ENCODE measurements around the gene SCGB1D1.

SCGB1D1 gene

GRCh38 chr11:62190011-62190410 is at the start of gene SCGB1D1:
Gene SCGB1D1 (plus strand): TSS chr11:62190216. CDS start chr11:62190285, 69 bp downstream.
- DNase-seq, result no peak

GRCh38 chr11:62140304-62141110 is 49.5 kb upstream of the SCGB1D1 start:
- DNase-seq, result no peak

- DNase-seq, result no peak
Observed at GRCh38 chr11:62141111-62142042, 48.6 kb upstream of the SCGB1D1 start.

DNA sequence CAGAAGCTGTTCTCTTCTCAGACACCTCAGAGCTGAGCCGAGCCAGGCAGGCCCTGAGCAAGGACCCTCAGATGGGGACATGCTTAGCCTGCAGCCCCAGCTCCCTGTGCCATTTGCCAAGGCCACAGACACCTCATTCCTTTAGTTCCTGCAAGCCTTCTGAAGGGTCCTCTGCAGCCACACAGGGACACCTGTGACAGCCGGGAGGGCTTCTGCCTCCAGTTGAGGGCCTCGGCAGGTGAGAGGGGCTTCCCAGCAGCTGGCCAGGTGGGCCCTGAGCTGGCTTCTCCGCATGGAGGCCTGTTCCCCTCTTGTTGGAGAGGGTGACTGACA is 48.0 kb upstream of the SCGB1D1 start:
- DNase-seq, result no peak

DNA sequence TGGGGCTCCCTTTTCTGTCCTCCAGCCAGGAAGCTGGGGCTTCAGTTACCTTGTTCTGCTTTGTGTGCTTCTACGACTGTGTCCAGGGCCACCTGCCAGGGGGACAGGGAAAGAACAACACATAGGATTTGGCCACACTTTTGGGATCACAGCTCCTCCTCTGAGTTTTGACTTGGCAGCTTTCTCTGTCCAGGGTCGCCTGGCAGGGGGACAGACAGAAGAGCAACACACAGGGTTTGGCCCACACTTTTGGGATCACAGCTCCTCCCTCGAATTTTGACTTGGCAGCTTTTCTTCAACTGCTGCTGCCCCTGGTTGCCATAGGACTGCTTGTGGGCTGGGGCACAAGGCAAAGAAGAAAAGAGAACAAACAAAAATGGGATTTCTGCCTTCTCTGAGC is 47.1 kb upstream of the SCGB1D1 start:
- DNase-seq, result no peak

DNA sequence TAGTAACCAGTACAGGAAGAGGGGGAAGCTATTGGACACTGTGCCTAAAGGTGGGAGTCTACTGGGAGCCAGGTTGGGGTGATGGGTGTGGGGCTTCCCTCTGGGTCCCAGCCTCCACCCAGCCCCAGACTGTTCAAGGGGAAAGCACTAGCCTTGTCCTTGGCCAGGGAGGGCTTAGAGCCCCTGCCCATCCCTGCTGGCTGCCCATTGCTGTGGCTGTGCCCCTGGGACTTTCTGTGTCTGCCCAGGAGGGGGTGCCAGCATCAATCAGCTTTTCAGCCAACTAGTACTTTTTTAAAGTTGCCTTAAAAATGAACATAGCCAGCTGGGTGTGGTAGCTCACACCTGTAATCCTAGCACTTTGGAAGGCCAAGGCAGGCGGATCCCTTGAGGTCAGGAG is 46.3 kb upstream of the SCGB1D1 start:
- DNase-seq, result no peak

GRCh38 chr11:62144641-62145255 is 45.3 kb upstream of the SCGB1D1 start:
- DNase-seq, result no peak

DNA sequence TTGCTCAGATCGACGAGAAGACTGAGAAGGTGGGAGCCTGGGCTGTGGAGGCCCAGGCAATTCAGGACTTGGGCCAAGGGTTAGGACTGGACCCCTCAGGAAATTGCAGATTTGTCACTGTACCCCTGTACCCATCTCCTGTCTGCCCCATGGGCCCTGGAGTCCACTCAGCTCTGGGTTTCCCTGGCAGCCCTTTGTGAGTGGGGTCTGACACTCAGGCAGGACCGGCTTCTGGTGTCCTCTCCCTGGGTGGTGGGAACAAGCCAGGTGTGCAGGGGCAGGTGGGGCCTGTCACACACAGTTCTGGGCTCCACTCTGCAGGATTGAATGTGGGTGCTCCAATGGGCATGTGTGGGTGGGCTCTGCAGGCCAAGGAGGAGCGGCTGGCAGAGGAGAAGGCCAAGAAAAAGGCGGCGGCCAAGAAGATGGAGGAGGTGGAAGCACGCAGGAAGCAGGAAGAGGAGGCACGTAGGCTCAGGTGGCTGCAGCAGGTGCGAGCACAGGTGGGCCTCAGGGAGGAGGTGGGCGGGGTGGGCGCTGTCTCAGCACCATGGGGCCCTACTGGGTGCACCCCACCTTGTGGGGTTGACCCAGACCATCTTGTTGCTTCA is 44.6 kb upstream of the SCGB1D1 start:
- no peak for DNase-seq

GRCh38 chr11:62146476-62147200 is 43.4 kb upstream of the SCGB1D1 start:
- DNase-seq, result no peak

GRCh38 chr11:62147545-62147944 is 42.5 kb upstream of the SCGB1D1 start:
- no peak for DNase-seq

DNA sequence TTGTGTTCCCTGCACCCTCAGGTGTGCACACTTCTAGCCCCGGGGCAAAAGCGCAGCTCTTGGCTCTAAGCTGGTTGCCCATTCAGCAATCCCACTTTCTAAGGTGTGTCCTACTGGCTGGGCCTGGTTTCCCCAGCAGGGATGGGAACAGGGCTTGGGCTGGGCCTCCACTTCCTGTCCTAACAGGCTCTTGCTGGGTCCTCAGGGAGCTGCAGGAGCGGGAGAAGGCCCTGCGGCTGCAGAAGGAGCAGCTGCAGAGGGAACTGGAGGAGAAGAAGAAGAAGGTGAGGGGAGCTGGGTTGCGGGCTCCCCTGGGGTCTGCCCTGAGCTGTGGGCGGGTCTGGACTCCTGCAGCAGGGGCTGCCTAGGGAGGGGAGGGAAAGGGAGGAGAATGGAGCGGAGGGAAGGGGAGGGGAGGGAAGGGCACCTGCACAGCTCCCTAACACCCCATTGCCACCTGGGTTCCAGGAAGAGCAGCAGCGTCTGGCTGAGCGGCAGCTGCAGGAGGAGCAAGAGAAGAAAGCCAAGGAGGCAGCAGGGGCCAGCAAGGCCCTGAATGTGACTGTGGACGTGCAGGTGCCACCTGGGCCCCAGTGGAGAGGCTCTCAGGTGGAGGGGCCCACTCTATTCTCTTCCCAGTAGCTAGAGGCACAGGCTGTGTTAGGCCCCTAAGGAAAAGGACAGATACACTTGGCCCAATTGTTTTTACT is 41.6 kb upstream of the SCGB1D1 start:
- DNase-seq, result no peak

DNA sequence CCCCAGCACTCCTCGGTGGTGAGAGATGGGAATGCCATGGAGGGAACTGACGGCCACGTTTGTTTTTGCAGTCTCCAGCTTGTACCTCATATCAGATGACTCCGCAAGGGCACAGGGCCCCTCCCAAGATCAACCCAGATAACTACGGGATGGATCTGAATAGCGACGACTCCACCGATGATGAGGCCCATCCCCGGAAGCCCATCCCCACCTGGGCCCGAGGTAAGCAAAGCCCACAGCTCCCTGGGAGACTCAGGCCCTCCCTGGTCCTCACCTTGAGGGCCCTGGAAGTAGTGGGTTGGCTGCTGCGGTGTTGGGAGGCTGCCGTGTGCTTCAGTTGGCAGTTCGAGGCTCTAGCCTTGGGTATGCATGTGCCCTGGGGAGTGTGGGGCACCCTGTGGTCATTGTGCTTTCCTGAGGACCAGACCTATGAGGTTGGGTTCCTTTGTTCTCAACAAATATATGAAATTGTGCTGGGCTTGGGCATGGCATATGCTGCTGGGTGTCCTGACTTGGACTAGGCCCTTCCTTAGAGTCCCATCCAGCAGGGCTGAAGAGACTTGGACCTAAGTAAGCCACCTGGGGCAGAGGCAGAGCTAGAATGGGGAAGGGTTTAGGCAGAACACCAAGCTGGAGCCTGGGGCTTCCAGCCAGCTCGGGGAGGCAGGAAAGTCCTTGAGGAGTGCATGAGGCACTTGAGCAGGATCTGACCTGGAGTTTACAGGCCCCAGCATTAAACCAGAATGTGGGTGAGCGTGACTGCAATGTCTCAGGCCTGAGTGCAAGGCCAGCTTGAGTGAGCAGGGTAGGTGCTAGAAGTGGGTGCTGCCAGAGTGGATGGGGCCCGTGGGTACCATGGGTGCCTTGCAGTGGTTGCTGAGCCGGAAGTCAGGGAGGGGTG is 39.8 kb upstream of the SCGB1D1 start:
- DNase-seq, result no peak

GRCh38 chr11:62150887-62151736 is 38.9 kb upstream of the SCGB1D1 start:
- DNase-seq, result no peak

DNA sequence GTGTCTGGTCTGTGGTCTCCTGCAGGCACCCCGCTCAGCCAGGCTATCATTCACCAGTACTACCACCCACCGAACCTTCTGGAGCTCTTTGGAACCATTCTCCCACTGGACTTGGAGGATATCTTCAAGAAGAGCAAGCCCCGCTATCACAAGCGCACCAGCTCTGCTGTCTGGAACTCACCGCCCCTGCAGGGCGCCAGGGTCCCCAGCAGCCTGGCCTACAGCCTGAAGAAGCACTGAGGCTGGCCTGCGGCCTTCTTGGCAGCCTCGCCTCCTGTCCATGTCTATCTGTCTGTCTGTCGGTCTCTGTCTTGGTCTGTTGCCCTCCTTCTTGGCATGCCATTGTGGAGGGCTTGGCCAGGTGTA is 38.3 kb upstream of the SCGB1D1 start:
- DNase-seq, result no peak

DNA sequence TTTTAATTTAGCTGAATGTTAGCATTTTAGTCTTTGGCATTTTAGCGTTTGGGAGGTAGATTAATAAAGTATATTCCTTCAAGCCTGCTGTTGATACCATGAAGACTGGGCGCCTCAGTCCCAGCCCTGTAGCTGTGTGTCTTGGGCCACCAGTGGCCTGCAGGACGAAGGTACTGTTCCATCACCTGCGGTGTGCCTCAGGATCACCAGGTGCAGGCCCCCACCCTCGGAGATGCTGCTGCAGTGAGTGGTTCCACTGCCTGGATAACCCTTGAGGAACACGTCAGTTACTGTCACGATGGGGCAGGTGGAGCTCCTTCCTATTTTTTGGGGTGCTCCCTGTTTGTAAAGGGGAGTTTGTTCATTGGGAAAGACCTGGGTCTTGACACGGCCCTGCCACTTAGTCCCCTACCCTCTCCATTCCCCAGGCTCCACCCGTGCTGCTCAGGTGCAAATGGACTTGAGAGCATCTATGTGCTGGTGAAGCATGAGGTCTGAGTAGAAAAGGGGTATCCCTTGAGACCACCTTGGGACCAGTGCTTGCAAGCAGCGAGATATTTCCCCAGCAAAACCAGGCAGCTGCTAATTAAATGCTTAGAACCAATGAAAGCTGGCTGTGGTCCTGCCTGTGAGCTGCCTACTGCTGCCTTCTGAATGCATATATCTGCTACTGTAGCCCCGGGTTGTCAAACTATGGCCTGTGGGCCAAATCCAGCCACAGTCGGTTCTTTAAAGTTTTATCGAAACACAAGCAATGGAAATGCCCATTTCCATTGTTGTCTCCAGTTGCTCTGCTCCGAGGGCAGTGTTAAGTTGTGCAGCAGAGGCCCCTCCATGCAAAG is 37.5 kb upstream of the SCGB1D1 start:
- no peak for DNase-seq

DNA sequence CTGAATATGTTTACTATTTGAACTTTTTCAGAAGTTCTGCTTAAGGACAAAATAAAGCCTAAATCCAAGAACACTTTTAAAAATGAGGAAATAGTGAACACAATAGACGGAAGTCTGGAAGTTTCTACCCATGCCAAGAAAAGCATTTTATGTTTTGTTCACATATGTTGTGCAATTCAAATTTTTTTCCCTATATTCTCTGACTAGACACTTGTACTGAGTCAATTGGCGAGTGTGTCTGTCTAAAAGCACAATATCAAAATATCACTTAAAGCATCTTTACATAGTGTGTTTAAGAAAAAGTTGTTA is 37.0 kb upstream of the SCGB1D1 start:
- DNase-seq, result no peak

- DNase-seq, result no peak
Observed at GRCh38 chr11:62153617-62154016, 36.4 kb upstream of the SCGB1D1 start.

GRCh38 chr11:62157603-62158002 is 32.4 kb upstream of the SCGB1D1 start:
- DNase-seq, result no peak

DNA sequence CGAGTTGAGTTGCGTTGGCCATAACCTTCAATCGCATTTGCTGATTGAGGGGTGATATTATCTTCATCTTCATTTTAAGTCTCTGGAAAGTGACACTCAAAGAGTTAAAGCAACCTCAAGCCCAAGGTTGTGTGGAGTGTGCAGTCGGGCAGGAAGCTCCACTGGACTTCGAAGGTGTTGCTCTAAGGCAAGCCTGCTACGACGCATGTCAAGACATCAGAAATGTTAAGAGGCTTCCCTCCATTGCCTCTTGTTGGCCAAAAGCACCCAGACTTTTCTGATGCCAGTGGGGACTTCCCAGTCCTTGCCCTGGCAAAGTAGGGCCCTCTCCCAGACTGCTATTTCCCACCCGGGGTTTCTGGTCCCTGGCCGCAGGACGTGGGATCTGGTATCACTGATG is 23.6 kb upstream of the SCGB1D1 start:
- no peak for DNase-seq
